COLO668 (cell line): ENCODE data around the gene TRIM32.
A peak's percentile ranks its signal among the peaks of the same experiment; 100 is the strongest.

Experiments
- DNase-seq: peaks from one replicate; lab custom pipeline; 2025; ENCODE audit not compliant: unreplicated experiment; lab: John Stamatoyannopoulos, UW

The TRIM32 gene, protein sequence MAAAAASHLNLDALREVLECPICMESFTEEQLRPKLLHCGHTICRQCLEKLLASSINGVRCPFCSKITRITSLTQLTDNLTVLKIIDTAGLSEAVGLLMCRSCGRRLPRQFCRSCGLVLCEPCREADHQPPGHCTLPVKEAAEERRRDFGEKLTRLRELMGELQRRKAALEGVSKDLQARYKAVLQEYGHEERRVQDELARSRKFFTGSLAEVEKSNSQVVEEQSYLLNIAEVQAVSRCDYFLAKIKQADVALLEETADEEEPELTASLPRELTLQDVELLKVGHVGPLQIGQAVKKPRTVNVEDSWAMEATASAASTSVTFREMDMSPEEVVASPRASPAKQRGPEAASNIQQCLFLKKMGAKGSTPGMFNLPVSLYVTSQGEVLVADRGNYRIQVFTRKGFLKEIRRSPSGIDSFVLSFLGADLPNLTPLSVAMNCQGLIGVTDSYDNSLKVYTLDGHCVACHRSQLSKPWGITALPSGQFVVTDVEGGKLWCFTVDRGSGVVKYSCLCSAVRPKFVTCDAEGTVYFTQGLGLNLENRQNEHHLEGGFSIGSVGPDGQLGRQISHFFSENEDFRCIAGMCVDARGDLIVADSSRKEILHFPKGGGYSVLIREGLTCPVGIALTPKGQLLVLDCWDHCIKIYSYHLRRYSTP

DNA sequence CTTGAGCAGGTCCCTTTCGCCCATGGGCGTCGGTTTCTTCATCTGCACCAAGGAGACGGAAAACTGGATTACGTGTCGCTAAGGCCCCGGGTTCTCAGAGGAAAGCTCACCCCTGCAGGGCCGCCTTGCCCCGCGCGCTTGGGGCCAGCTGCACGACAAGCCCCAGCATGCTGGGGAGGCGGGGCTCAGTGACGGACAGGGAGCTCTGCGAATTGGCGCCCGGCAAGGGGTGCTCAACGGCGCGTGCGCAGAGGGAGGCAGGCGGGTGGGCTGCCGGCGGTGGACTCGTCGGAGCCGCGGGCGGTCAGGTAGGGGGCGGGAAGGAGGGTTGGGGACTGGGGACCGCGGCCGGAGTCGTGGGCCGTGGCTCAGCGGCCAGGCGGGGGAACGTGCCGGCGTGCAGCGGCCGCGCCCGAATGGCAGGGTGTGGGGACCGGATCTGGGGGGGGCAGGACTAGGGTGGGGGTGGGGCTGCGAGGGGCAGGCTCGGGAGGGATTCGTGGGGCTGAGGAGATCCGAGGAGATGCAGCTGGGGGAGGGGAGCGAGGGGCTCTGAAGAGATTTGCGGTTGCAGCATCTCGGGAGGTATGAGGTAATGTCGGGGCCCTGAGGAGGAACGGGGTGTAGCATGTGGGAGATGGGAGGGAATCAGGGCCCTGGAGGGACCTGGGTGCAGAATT, at the start of gene TRIM32:
Gene TRIM32, plus strand, starts transcription at position 232 of the 680 bp plus-strand sequence. CDS start 10,438 bp downstream, outside the sequence.
- DNase-seq = peak; percentile 94

DNA sequence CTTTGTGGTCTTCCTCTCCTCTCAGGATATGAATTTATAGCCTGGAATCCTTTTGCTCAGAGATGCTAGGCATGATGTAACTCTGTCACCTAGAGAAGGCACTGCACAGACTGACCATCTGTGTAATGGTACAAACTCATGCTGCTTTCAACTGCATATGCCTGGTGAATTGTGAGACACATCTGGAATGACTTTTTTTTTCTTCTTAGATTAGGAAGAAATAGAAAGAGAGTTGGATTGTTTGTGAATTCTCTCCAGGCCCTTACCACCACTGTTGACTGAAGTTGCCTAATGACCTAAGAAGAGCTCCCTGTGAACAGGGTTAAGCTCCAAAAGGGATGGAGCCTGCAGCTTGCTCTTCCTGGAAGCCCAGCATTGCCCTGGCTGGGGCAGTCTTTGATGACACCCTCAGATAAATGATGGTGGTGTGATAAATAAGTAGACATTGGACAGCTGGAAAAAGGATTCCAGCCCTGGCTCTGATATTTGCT, 47.8 kb upstream of the TRIM32 start:
- no peak for DNase-seq

DNA sequence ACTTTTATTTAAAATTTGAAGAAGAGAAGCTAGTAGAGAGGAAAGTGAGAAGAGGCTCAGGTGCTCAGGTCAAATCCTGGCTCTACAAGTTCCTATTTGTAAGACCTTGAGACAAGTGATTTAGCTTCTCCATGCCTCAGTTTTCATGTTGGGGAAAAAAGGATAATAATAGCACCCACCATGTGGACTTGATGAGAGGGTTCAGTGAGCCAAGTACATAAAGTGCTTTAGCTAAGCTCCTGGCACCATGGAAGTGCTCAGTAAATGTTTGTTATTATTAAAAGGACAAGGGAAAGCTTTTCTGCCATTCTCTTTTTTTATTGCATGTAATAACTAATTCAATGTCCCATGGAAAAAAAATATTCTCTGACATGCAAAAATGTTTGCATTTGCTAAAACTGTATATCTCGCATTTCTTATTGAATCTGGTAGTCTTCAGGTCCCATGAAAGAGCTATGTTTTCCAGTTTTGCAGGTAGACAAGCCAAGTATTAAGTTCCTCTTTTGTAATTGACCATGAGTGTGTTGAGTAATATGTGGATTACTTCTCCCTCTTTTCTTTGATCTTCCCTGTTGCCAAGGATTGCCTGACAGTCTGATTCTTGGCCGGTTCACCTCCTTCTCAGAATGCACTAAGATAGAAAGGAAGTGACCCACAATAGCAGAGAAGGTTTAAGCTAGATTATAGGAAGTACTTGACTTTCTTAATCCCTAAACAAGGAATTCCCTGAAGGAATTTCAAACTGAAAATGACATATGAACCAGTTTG, 45.6 kb upstream of the TRIM32 start:
- DNase-seq = no peak

DNA sequence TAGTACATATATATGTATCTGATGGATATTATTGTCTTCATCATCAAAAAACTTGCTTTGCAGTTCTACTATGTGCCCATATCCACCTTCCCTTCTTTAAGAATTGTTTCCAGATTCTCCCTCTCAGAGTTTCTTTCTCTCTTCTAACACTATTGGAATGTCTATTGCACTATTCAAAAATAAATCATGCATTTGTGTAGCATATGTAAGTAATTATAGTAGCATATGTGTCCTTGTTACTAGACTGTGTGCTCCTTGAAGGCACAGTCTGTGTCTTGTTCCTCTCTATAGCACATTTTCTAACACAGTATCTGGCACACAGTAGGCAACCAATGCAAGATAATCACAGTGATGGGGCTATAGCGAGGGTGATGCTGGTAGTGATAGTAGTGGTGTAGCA, 43.4 kb upstream of the TRIM32 start:
- DNase-seq = no peak

- DNase-seq = no peak
Observed at GRCh38 chr9:116644091-116644688, 42.9 kb upstream of the TRIM32 start.

GRCh38 chr9:116646661-116647514, 40.2 kb upstream of the TRIM32 start:
- DNase-seq = no peak

- DNase-seq = no peak
Observed at GRCh38 chr9:116647515-116647809, 39.6 kb upstream of the TRIM32 start.

DNA sequence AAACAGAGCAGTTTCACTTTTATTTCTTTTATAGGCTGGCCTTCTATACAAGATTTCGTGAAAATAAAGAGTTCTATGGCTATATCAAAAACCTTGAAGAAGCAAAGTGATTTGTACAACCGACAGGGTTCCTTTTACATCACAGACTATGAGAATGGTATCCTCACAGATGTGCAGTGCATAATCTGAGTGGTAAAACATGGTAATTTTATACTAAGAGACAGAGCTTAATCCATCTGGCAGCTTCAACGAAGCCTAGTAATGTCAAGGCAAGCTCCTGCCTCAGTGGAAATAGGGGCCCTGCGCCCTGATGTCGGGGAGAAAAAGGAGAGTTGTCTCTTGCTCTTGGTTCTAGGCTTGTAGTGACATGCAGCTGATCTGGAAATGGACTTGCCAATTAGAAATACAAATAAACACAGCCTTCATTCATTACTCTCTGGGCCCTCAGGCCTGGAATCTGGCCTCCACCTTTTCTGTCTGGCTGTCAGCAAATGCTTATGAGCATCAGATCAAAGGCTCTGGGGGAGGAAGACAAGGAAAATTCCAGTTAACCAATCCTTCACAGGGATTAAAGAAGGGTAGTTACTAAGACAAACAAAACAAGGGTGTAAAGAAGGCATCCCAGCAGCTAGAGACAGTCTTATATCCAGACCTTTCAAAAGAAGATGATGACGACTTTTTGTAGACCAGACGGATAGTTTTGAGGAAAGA, 33.6 kb upstream of the TRIM32 start:
- DNase-seq = no peak

DNA sequence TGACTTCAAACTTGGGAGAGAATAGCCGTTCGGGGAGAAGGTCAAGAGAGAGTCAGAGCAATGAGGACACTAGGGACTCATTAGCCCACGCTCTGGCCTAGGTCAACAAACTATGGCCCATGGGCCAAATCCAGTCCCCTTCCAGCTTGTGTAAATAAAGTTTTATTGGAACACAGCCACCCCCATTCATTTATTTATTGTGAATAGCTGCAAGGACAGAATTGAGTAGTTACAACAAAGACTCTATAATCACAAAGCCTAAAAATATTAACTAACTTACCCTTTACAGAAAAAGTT, 33.1 kb upstream of the TRIM32 start:
- no peak for DNase-seq

DNA sequence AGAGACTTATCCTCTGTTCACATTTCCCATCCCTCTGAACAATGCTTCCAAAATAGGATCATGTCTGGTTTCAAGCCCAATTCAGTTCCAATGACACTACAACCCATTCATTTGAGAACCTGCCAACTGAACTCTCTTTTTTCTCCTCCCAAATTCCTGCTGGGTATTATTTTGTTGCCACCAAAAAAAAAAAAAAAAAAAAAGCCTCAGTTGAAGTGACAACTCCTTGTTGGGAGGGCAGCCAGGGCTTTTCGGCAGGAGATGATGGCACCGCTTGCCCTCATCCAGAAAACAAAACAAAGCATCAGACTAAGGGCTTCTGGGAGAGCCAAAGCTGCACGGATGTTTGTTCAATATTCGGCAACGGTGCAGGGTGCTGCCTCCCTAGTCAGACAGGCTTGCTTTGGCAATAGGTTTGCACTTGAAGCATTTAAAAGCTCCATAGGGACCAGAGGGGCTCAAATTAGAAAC, 30.6 kb upstream of the TRIM32 start:
- DNase-seq = no peak

- no peak for DNase-seq
Observed at GRCh38 chr9:116656977-116657376, 30.1 kb upstream of the TRIM32 start.

DNA sequence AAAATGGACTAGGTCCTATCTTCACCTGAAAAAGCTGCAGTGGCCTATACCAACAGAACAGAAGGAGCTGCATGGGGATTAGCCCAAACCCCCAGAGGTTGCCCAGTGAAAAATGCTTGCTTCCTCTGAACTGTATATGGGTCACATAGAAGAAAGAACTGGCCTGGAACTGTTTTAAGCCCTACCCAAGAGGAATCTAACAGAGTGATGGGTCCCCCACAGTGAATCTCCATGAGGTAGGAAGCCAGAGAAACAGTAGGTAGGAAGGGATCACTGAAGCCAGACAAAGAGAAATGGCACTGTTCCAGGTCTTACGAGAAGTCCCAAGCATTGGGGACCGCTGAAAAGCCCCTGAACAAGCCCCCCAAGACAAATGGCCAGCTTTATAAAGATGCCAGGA, 28.8 kb upstream of the TRIM32 start:
- no peak for DNase-seq

GRCh38 chr9:116661037-116661954, 25.8 kb upstream of the TRIM32 start:
- peak; percentile 8 for DNase-seq

- no peak for DNase-seq
Observed at GRCh38 chr9:116662646-116663310, 24.3 kb upstream of the TRIM32 start.

DNA sequence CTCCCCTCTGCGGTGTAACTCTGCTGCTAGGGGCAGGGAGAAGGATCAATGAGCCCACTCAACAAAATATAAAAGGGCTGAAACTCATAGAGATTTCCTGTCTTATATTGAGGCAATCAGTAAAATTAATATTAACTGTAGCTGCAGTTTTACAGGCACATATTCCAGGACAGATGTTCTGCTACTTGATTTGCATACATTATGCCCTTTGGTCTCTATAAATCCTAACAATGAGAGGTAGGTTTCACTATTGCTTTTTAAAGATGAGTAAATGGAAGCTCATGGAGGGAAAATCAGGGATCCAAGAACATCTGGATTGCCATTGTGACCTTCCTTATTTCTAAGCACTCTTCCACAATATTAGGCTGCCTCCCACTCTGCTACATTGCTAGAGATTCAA, 23.5 kb upstream of the TRIM32 start:
- no peak for DNase-seq

- no peak for DNase-seq
Observed at GRCh38 chr9:116668970-116669695, 18.0 kb upstream of the TRIM32 start.

DNA sequence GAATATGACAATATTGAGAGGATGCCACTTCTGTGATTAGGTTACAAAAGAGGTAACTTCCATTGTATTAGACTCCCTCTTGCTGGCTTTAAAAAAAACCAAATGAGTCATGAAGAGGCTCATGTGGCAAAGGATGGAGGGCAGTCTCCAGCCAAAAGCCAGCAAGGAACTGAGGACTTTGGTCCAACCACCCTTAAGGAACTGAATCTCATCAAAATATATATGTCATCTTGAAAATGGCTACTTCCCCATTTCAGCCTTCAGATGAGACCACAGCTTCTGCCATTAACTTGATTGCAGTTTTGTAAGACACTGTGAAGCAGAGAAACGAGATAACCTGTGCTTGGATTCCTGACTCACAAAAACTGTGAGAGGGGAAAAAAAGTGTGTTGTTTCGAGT, 15.5 kb upstream of the TRIM32 start:
- DNase-seq = no peak
